ENCODE results near the gene CNTRL.

The CNTRL gene

GRCh38 chr9:121204121-121204520 lies 129.4 kb downstream of the CNTRL start:
- no peak for TF ChIP-seq PAX5 (IDR thresholded peaks at IDR 0.05; ENCODE audit: insufficient read depth, low read length, severe bottlenecking)
- no peak for TF ChIP-seq TAF1 (IDR thresholded peaks at IDR 0.05; ENCODE audit: low read depth, low read length)
- no peak for TF ChIP-seq SPI1 (IDR thresholded peaks at IDR 0.05; ENCODE audit: low read depth, low read length)
- TF ChIP-seq POLR2A (IDR thresholded peaks at IDR 0.05; ENCODE audit: low read depth, low read length), result no peak
- no peak for TF ChIP-seq POU2F2 (IDR thresholded peaks at IDR 0.05; ENCODE audit: low read depth, low read length)
- no peak for TF ChIP-seq POLR2AphosphoS5 (IDR thresholded peaks at IDR 0.05; ENCODE audit: low read depth, low read length)
- DNase-seq (ENCODE audit: insufficient read length, low spot score) (no peak), FAIRE-seq (no peak)

GRCh38 chr9:121204611-121205010 lies 129.9 kb downstream of the CNTRL start:
- TF ChIP-seq POLR2A (IDR thresholded peaks at IDR 0.05; ENCODE audit: low read depth, low read length), result no peak
- no peak for TF ChIP-seq POLR2AphosphoS5 (IDR thresholded peaks at IDR 0.05; ENCODE audit: low read depth, low read length)
- FAIRE-seq, result no peak
- DNase-seq (ENCODE audit: insufficient read length, low spot score), result no peak

GRCh38 chr9:121206516-121207370 lies 132.0 kb downstream of the CNTRL start:
- FAIRE-seq (peak; percentile 20), DNase-seq (ENCODE audit: insufficient read length, low spot score) (no peak)
- TF ChIP-seq TAF1 (IDR thresholded peaks at IDR 0.05; ENCODE audit: low read depth, low read length), result no peak
- TF ChIP-seq POLR2A (IDR thresholded peaks at IDR 0.05; ENCODE audit: low read depth, low read length), result no peak
- TF ChIP-seq SPI1 (IDR thresholded peaks at IDR 0.05; ENCODE audit: low read depth, low read length), result no peak
- no peak for TF ChIP-seq POU2F2 (IDR thresholded peaks at IDR 0.05; ENCODE audit: low read depth, low read length)
- TF ChIP-seq POLR2AphosphoS5 (IDR thresholded peaks at IDR 0.05; ENCODE audit: low read depth, low read length), result no peak
- no peak for TF ChIP-seq PAX5 (IDR thresholded peaks at IDR 0.05; ENCODE audit: insufficient read depth, low read length, severe bottlenecking)

- DNase-seq (ENCODE audit: insufficient read length, low spot score) (no peak), FAIRE-seq (peak; percentile 74)
- no peak for TF ChIP-seq POLR2A (IDR thresholded peaks at IDR 0.05; ENCODE audit: low read depth, low read length)
- TF ChIP-seq SPI1 (IDR thresholded peaks at IDR 0.05; ENCODE audit: low read depth, low read length), result peak; percentile 56; the same call in 1 of the 2 replicates
Measured at GRCh38 chr9:121207371-121207940, 132.7 kb downstream of the CNTRL start.

- TF ChIP-seq POLR2A (IDR thresholded peaks at IDR 0.05; ENCODE audit: low read depth, low read length) (no peak), PAX5 (IDR thresholded peaks at IDR 0.05; ENCODE audit: insufficient read depth, low read length, severe bottlenecking) (no peak)
- FAIRE-seq, result no peak
- DNase-seq (ENCODE audit: insufficient read length, low spot score), result no peak
Measured at GRCh38 chr9:121210536-121210935, 135.8 kb downstream of the CNTRL start.

GRCh38 chr9:121213136-121213806 lies 138.5 kb downstream of the CNTRL start:
- DNase-seq (ENCODE audit: insufficient read length, low spot score), result peak; percentile 30
- TF ChIP-seq PAX5 (IDR thresholded peaks at IDR 0.05; ENCODE audit: insufficient read depth, low read length, severe bottlenecking) (no peak), POU2F2 (IDR thresholded peaks at IDR 0.05; ENCODE audit: low read depth, low read length) (peak; percentile 54; the same call in 1 of the 2 replicates)
- FAIRE-seq, result peak; percentile 85

- FAIRE-seq (no peak), DNase-seq (ENCODE audit: insufficient read length, low spot score) (no peak)
- TF ChIP-seq POLR2A (IDR thresholded peaks at IDR 0.05; ENCODE audit: low read depth, low read length) (no peak), TAF1 (IDR thresholded peaks at IDR 0.05; ENCODE audit: low read depth, low read length) (no peak), PAX5 (IDR thresholded peaks at IDR 0.05; ENCODE audit: insufficient read depth, low read length, severe bottlenecking) (no peak), SPI1 (IDR thresholded peaks at IDR 0.05; ENCODE audit: low read depth, low read length) (no peak), POU2F2 (IDR thresholded peaks at IDR 0.05; ENCODE audit: low read depth, low read length) (no peak), POLR2AphosphoS5 (IDR thresholded peaks at IDR 0.05; ENCODE audit: low read depth, low read length) (no peak)
Measured at GRCh38 chr9:121214005-121214404, 139.2 kb downstream of the CNTRL start.

- DNase-seq (ENCODE audit: insufficient read length, low spot score) (no peak), FAIRE-seq (no peak)
- TF ChIP-seq POU2F2 (IDR thresholded peaks at IDR 0.05; ENCODE audit: low read depth, low read length) (no peak), SPI1 (IDR thresholded peaks at IDR 0.05; ENCODE audit: low read depth, low read length) (peak; percentile 36; the same call in 1 of the 2 replicates), TAF1 (IDR thresholded peaks at IDR 0.05; ENCODE audit: low read depth, low read length) (no peak), PAX5 (IDR thresholded peaks at IDR 0.05; ENCODE audit: insufficient read depth, low read length, severe bottlenecking) (no peak)
Measured at GRCh38 chr9:121216271-121216805, 141.6 kb downstream of the CNTRL start.

- TF ChIP-seq SPI1 (IDR thresholded peaks at IDR 0.05; ENCODE audit: low read depth, low read length) (no peak), POU2F2 (IDR thresholded peaks at IDR 0.05; ENCODE audit: low read depth, low read length) (peak; percentile 28; the same call in 1 of the 2 replicates)
- no peak for DNase-seq (ENCODE audit: insufficient read length, low spot score)
- no peak for FAIRE-seq
Measured at GRCh38 chr9:121217609-121218292, 143.0 kb downstream of the CNTRL start.
